Adipose tissue (tissue), 3 donors: Measurements from ENCODE around the gene CCDC8. TPM values are rescaled to one million over a fixed set of nuclear protein-coding genes. Genes with fewer than 3 reads are reported as not detected.

Experiments
- H3K27ac ChIP-seq: one replicate; pipeline ENCODE4 v1.5.1; 2013; ENCODE audit warnings: low read depth, low read length
- WGBS, 3 donors: extraction: QIAGEN DNeasy Blood & Tissue Kit; methylation state at CpG; one replicate each; pipeline ENCODE4 v1.1.7; 2013; 5-methylcytosine and 5-hydroxymethylcytosine counted together
- polyA plus RNA-seq, 3 donors: library from polyadenylated mRNA; stranded (reverse); fragments of 200-250 nt; gene quantifications; one replicate each; pipeline ENCODE4 v1.2.3, GENCODE V29; 2013
- donor health status: healthy with polysubstance abuse.
- donor health status: Bipolar disorder and iron deficiency.
- donor health status: healthy.

The CCDC8 gene
- polyA plus RNA-seq, 3 donors: 1.1 to 8.9 (median 8.0) TPM

DNA sequence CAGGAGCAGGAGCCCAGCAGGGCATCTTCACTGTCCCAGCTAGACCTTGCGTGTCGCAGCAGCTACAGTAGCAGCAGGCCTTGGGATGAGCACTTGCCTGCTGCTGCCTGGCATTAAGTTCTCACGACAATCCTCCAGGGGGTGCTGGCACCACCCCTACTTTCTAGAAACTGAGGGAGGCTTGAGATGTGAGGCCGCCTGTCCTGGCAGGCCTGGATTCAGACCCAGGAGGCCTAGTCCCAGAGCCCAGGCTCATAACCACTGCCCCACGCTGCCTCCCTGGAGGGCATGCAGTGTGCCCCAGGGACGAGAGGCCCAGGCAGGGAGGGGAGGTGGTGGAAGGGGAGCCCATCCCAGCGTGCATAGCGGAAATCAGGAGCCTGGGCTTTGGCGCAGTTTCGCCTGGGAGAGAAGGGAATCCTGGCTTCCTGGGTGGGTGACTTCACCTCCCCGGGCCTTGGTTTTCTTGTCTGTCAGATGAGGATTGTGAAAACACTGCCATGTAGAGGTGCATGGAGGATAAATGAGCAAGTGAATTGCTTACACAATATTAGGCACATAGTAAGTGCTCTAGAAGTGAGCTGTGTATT lies 40.4 kb downstream of the CCDC8 start:
- 70 to 74% (median 73%) methylated on average over 11 of the region's 11 CpGs for WGBS, 3 donors
- no peak overlapping the region for H3K27ac ChIP-seq

DNA sequence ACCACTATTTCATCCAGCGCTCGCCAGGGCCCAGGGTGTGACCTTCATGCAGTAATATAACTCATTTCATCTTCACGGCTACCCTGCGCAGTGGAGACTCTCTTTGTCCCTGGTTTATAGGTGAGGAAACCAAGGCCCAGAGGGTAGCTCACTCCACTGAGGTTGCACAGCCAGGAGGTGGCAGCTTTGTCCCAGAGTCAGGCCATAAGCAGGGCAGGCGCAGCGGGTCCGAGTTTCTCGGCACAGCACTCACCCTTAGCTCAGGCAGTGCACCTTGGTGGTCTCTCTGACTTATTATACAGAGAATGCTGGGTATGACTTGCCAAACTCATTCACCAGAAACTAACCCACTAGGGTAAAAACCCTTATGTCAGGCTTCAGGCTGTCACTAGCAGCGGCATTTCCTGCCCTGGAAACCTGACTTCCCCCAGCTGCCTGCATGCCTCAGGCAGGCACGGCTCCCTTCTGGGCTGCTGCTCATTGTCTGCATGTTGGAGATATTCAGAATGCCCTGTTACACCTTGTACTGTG lies 41.9 kb downstream of the CCDC8 start:
- WGBS, 3 donors: 65 to 88% (median 69%) methylated on average over 10 of the region's 10 CpGs
- no peak overlapping the region for H3K27ac ChIP-seq

DNA sequence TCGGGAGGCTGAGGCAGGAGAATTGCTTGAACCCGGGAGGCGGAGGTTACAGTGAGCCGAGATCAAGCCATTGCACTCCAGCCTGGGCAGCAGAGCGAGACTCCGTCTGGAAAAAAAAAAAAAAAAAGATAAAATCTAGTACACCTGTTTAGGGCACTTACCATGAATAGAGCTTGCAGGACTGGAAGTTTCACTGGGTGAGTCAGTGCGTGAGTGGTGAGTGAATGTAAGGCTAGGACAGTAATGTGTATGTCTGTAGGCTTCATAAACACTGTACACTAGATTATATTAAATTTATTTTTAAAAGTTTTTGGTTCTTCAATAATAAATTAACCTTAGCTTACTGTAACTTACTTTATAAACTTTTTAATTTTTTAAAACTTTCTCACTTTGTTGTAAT lies 43.5 kb downstream of the CCDC8 start:
- WGBS, 3 donors: 80 to 95% (median 90%) methylated on average over 7 of the region's 7 CpGs
- H3K27ac ChIP-seq: no peak overlapping the region

DNA sequence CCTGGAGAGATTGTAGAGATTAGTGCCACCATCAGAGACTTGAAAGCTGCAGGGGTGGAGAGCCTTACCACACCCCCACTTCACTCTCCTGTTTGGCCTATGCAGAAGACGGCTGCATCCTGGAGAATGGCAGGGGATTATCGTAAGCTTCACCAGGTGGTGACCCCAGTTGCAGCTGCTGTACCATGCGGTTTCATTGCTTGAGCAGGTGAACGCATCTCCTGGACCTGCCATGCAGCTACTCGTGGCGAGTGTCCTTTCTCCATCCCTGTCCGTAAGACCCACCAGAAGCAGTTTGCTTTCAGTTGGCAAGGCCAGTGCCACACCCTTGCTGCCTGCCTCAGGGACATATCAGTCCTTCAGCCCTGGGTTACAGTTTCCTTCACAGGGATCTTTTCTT lies 45.2 kb downstream of the CCDC8 start:
- 89 to 94% (median 90%) methylated on average over 7 of the region's 7 CpGs for WGBS, 3 donors
- no peak overlapping the region for H3K27ac ChIP-seq

- 87 to 97% (median 94%) methylated on average over 5 of the region's 5 CpGs for WGBS, 3 donors
- no peak overlapping the region for H3K27ac ChIP-seq
These were observed 45.9 kb downstream of the CCDC8 start for GRCh38 chr19:46367426-46367825.

- no peak overlapping the region for H3K27ac ChIP-seq
- 70 to 80% (median 80%) methylated on average over 9 of the region's 9 CpGs for WGBS, 3 donors
These were observed 46.6 kb downstream of the CCDC8 start for GRCh38 chr19:46366620-46367292.

DNA sequence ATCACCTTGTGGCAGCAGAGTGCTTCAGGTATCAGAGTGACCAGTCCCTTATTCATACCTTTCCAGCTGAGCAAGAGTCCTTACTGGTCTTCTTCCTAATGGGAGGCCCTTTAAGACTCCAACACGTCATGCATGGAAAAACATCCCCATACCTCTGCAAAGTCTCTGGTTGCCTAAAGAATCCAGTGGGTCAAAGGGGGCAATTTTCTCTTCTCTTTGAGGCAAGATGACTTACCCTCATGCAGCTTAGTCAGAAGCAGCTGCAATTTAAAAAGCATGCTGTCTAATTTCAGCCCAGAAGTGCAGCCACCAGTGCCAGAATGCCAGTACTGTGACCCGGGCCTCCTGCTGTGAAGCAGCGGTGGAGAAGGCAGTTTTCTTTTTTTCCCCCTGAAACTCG lies 47.8 kb downstream of the CCDC8 start:
- WGBS, 3 donors: 87 to 91% (median 90%) methylated on average over 4 of the region's 4 CpGs
- H3K27ac ChIP-seq: no peak overlapping the region

DNA sequence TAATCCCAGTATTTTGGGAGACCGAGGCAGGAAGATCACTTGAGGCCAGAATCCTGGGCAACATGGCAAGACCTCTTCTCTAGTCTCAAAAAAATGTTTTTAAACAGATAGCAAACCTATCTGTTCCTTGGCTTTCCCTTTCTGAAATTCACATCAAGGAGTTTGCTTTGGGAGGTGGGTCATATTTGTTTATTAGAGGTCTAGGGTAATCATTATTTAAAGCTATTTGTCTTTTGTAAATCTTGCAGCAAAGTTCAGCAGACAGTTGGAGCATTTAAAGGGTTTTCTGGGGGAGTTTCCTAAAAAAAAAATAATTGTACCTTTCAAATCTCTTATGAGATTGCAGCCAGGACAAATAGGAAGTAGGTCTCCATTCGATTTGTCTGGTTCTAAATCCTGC lies 49.0 kb downstream of the CCDC8 start:
- 93 to 96% (median 95%) methylated on average over 2 of the region's 2 CpGs for WGBS, 3 donors
- H3K27ac ChIP-seq: no peak overlapping the region

DNA sequence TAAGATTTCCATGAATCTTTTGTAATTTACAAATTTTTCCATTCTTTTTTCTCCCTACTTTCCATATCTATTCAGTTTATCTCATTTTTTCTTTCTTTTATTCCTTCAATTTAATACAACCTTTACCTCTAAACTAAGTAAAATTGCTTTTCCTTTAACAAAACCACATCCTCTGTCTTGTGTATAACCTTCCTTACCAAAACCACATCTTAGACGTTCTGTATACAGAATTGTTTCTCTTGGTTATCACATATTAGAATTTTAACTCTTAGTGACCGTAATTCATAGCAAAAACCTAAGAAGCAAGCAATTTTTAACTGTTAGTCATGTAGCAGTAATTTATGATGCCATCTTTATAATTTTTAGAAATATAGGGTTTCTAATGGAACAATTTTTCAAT lies 51.4 kb downstream of the CCDC8 start:
- WGBS, 3 donors: 54 to 72% (median 56%) methylated on average over 2 of the region's 2 CpGs
- H3K27ac ChIP-seq: no peak overlapping the region

Other genes starting within 250 kb of the CCDC8 start
- gene IGFL1, start 183.8 kb downstream of the CCDC8 start, polyA plus RNA-seq: not detected
- 10 to 100 TPM in 2 of 3 donors, 1 to 10 TPM in 1; 9.5 to 99.1 (median 25.0) TPM for gene HIF3A, start 116.5 kb downstream of the CCDC8 start, polyA plus RNA-seq
- gene PPP5C, start 66.5 kb downstream of the CCDC8 start, polyA plus RNA-seq: 10 to 100 TPM; 22.2 to 38.3 (median 28.1) TPM
- gene PNMA8C, start 15.4 kb upstream of the CCDC8 start, polyA plus RNA-seq: under 1 TPM in 1 of 3 donors, not detected in 2; 0.03 TPM
- gene PNMA8A, start 58.0 kb upstream of the CCDC8 start, polyA plus RNA-seq: 1 to 10 TPM in 2 of 3 donors, under 1 TPM in 1; 0.13 to 3.7 (median 2.2) TPM
- 1 to 10 TPM in 1 of 3 donors, under 1 TPM in 2; 0.79 to 1.9 (median 0.85) TPM for gene PNMA8B, start 82.3 kb upstream of the CCDC8 start, polyA plus RNA-seq
- 100 to 1,000 TPM in 2 of 3 donors, 10 to 100 TPM in 1; 83.9 to 276 (median 115) TPM for gene CALM3, start 187.8 kb upstream of the CCDC8 start, polyA plus RNA-seq
- gene PTGIR, start 211.5 kb upstream of the CCDC8 start, polyA plus RNA-seq: 1 to 10 TPM; 2.0 to 7.1 (median 3.5) TPM
- not detected for gene GNG8, start 222.6 kb upstream of the CCDC8 start, polyA plus RNA-seq
- 1 to 10 TPM in 2 of 3 donors, under 1 TPM in 1; 0.41 to 3.6 (median 1.3) TPM for gene DACT3, start 247.6 kb upstream of the CCDC8 start, polyA plus RNA-seq